WERI-Rb-1 (cell line): ENCODE data around the gene SNAP47.

Experiments
- DNase-seq: peaks from one replicate; pipeline ENCODE4 v3.0.0-alpha.2; 2020
- H3K27ac ChIP-seq: fragments of 250-450 bp; sonication (Bioruptor Pico); 2 replicates; pipeline ENCODE4 v1.5.1; 2020; ENCODE audit warnings: mild to moderate bottlenecking, moderate library complexity
- H3K27me3 ChIP-seq: fragments of 250-450 bp; sonication (Bioruptor Pico); 2 replicates; pipeline ENCODE4 v1.5.1; 2021; ENCODE audit warnings: mild to moderate bottlenecking, low read depth, moderate library complexity; ENCODE audit not compliant: insufficient read depth, severe bottlenecking
- H3K36me3 ChIP-seq: fragments of 250-450 bp; sonication (Bioruptor Pico); 2 replicates; pipeline ENCODE4 v1.5.1; 2020; ENCODE audit warnings: mild to moderate bottlenecking, moderate library complexity
- H3K4me3 ChIP-seq: 2 replicates; pipeline ENCODE4 v1.5.1; 2011; ENCODE audit warnings: low read depth, mild to moderate bottlenecking, control low read depth, low read length
- H3K9me3 ChIP-seq: fragments of 250-450 bp; sonication (Bioruptor Pico); 2 replicates; pipeline ENCODE4 v1.5.1; 2021; ENCODE audit warnings: mild to moderate bottlenecking, moderate library complexity; ENCODE audit not compliant: severe bottlenecking
- CTCF ChIP-seq: IDR thresholded peaks from 2 replicates; pipeline ENCODE4 v1.5.1; 2011; ENCODE audit warnings: low read depth, mild to moderate bottlenecking, control low read depth, inconsistent platforms, low read length

The SNAP47 gene

GRCh38 chr1:227778401-227778947 is 43.2 kb downstream of the SNAP47 start:
- no peak for DNase-seq

GRCh38 chr1:227779021-227779441 is 43.8 kb downstream of the SNAP47 start:
- Histone ChIP-seq H3K36me3 (no peaks in the 10 kb centered on the region), H3K4me3 (no peak overlapping the region), H3K9me3 (no peaks in the 10 kb centered on the region), H3K27me3 (no peaks in the 10 kb centered on the region), H3K27ac (no peak overlapping the region)
- TF ChIP-seq CTCF, result no peak
- DNase-seq, result no peak

More at GRCh38 chr1:227778401-227778947, 43.2 kb downstream of the SNAP47 start:
- no peak for TF ChIP-seq CTCF
- no peak overlapping the region for H3K4me3 ChIP-seq
- H3K27ac ChIP-seq, result no peak overlapping the region
- H3K36me3 ChIP-seq, result no peaks in the 10 kb centered on the region
- H3K9me3 ChIP-seq, result no peaks in the 10 kb centered on the region
- H3K27me3 ChIP-seq, result no peaks in the 10 kb centered on the region

DNA sequence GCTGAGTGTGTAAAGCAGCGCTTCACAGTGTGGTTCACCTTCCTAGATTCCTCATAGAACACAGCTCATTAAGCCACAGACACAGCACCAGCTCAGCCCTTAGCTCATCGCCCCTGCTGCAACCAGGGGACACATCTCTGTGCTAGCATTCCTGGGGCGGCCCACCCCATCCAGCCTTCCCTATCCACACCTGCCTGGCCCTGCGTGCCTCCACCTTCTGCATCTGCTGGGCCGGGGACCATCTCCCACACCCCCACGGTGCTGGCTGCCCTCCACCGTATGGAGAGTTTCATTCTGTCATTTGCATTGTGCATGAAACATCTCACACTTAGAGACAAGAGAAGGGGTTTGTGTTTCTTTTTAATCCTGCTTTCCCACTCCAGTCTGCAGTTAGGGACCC is 44.5 kb downstream of the SNAP47 start:
- H3K27me3 ChIP-seq, result no peaks in the 10 kb centered on the region
- no peak for TF ChIP-seq CTCF
- H3K4me3 ChIP-seq, result no peak overlapping the region
- no peak for DNase-seq
- H3K36me3 ChIP-seq, result no peaks in the 10 kb centered on the region
- H3K27ac ChIP-seq, result no peak overlapping the region
- H3K9me3 ChIP-seq, result no peaks in the 10 kb centered on the region

DNA sequence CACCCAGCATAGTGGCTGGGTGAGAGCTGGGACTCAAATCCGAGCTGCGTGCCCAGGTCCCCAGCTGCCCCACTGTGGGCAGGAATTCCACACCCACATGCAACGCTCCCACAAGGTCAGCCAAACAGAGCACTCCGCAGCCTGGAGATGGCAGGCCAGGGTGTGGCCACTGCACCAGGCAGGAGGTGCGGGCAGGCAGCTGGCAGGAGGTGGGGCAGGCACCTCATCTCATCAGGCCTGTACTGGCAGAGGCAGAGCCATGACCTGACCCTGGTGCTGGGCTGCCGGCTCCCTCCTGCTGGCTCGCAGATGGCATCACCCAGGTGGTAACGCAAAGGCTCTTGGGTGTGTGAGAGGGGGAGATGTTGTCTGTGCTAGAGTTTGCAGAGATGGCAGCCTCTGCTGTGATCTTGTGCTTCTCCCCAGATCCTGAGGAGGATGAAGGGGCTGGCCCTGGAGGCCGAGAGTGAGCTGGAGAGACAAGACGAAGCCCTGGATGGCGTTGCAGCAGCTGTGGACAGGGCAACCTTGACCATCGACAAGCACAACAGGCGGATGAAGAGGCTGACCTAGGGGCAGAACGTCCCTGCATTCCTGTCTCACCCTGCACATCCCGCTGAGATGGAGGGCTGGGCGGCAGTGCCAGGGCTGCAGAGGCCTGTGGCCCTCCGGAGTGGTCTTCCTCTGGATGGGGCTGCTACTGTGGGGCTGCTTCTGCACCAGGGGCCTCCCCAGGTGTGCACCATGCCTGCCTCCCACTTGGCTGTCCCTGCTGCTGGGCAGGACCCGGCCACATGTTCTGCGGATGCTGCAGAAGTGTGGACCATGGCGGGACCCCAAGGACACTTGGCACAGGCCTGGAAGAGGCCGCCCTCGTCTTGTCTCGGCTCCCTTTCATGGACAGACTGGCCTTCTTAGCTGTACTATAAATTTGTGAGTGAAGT is 45.1 kb downstream of the SNAP47 start:
- Histone ChIP-seq H3K4me3 (no peak overlapping the region), H3K9me3 (no peaks in the 10 kb centered on the region), H3K27me3 (no peaks in the 10 kb centered on the region), H3K36me3 (no peaks in the 10 kb centered on the region), H3K27ac (no peak overlapping the region)
- no peak for TF ChIP-seq CTCF
- DNase-seq, result no peak

GRCh38 chr1:227781314-227781930 is 46.2 kb downstream of the SNAP47 start:
- Histone ChIP-seq H3K4me3 (no peak overlapping the region), H3K9me3 (no peaks in the 10 kb centered on the region), H3K27me3 (no peaks in the 10 kb centered on the region), H3K36me3 (no peaks in the 10 kb centered on the region), H3K27ac (no peak overlapping the region)
- DNase-seq, result no peak
- no peak for TF ChIP-seq CTCF
